ENCODE results near the gene HSD11B2. TPM values are rescaled to one million over a fixed set of nuclear protein-coding genes. Genes with fewer than 3 reads are reported as not detected.

HSD11B2 gene
- total RNA-seq, 2 donors from 2014 or later, result not detected

- Histone ChIP-seq H3K4me1 (ENCODE audit: control insufficient read depth in 1 of 2, low read depth in 2 of 2) (peaks cover 2 to 5% of the 10 kb centered on the region in 2 donors), H3K27me3 (replicated peaks; ENCODE audit: insufficient read depth) (no peaks in the 10 kb centered on the region), H3K27ac (no peak overlapping the region), H3K4me3 (no peak overlapping the region), H3K36me3 (no peaks in the 10 kb centered on the region), H3K9me3 (no peaks in the 10 kb centered on the region)
- TF ChIP-seq, protein P1, sequence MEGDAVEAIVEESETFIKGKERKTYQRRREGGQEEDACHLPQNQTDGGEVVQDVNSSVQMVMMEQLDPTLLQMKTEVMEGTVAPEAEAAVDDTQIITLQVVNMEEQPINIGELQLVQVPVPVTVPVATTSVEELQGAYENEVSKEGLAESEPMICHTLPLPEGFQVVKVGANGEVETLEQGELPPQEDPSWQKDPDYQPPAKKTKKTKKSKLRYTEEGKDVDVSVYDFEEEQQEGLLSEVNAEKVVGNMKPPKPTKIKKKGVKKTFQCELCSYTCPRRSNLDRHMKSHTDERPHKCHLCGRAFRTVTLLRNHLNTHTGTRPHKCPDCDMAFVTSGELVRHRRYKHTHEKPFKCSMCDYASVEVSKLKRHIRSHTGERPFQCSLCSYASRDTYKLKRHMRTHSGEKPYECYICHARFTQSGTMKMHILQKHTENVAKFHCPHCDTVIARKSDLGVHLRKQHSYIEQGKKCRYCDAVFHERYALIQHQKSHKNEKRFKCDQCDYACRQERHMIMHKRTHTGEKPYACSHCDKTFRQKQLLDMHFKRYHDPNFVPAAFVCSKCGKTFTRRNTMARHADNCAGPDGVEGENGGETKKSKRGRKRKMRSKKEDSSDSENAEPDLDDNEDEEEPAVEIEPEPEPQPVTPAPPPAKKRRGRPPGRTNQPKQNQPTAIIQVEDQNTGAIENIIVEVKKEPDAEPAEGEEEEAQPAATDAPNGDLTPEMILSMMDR (IDR thresholded peaks at IDR 0.05), result no peak
- DNase-seq (ENCODE audit: low spot score), result no peak
- no peak for ATAC-seq (ENCODE audit: insufficient number of reproducible peaks, low FRiP score, low read depth)
These were observed 42.7 kb upstream of the HSD11B2 start for GRCh38 chr16:67388191-67388590.

- H3K36me3 ChIP-seq, result no peaks in the 10 kb centered on the region
- no peaks in the 10 kb centered on the region for H3K9me3 ChIP-seq
- TF ChIP-seq, protein P1 (IDR thresholded peaks at IDR 0.05), result no peak
- H3K4me3 ChIP-seq, result no peak overlapping the region
- H3K4me1 ChIP-seq (ENCODE audit: control insufficient read depth in 1 of 2, low read depth in 2 of 2), result peaks cover 3 to 9% of the 10 kb centered on the region in 2 donors
- ATAC-seq (ENCODE audit: insufficient number of reproducible peaks, low FRiP score, low read depth), result no peak
- H3K27ac ChIP-seq, result no peak overlapping the region
- no peaks in the 10 kb centered on the region for H3K27me3 ChIP-seq (replicated peaks; ENCODE audit: insufficient read depth)
- DNase-seq (ENCODE audit: low spot score), result no peak
These were observed 42.3 kb upstream of the HSD11B2 start for GRCh38 chr16:67388591-67388990.

- H3K4me3 ChIP-seq, result no peak overlapping the region
These were observed 40.8 kb upstream of the HSD11B2 start for GRCh38 chr16:67389911-67390815.

DNA sequence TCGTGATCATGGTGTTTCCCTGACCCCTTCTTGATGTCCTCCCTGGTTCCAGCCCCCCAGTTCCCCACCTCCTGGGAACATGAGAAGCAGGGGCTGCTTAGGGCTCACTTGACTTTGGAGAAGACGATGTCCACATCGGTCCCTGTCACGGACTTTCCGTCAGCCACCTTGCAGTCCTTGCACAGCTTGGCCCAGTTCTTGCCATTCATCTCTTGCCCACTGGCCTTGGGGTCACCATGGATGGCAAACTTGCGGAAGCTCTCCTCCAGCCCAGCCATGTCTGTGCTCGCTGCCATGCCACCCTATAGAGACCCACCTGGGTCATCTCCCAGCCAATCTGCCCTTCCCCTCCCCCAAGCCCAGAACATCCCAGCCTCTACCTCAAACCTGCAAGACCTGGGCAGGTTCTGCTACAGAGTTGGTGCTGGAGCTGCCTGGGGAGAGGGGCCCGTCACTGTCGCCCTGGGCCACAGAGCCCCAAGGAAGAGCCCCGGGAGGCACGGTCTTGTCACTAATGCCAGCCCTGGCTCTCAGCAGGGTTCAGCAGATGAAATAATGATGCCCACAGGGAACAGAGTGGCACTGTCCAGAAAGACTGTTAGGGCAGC is 40.0 kb upstream of the HSD11B2 start:
- TF ChIP-seq, protein P1 (IDR thresholded peaks at IDR 0.05), result no peak
- H3K36me3 ChIP-seq, result no peaks in the 10 kb centered on the region
- no peak overlapping the region for H3K27ac ChIP-seq
- no peak for DNase-seq (ENCODE audit: low spot score)
- H3K4me3 ChIP-seq, result no peak overlapping the region
- H3K27me3 ChIP-seq (replicated peaks; ENCODE audit: insufficient read depth), result peaks cover 3% of the 10 kb centered on the region
- no peak for ATAC-seq (ENCODE audit: insufficient number of reproducible peaks, low FRiP score, low read depth)
- no peaks in the 10 kb centered on the region for H3K9me3 ChIP-seq
- H3K4me1 ChIP-seq (ENCODE audit: control insufficient read depth in 1 of 2, low read depth in 2 of 2), result peaks cover 6 to 18% of the 10 kb centered on the region in 2 donors

More at GRCh38 chr16:67389911-67390815, 40.8 kb upstream of the HSD11B2 start:
- Histone ChIP-seq H3K36me3 (no peaks in the 10 kb centered on the region), H3K4me1 (ENCODE audit: control insufficient read depth in 1 of 2, low read depth in 2 of 2) (peaks cover 6 to 18% of the 10 kb centered on the region in 2 donors), H3K9me3 (no peaks in the 10 kb centered on the region), H3K27me3 (replicated peaks; ENCODE audit: insufficient read depth) (peaks cover 3% of the 10 kb centered on the region), H3K27ac (no peak overlapping the region)
- no peak for DNase-seq (ENCODE audit: low spot score)
- TF ChIP-seq, protein P1 (IDR thresholded peaks at IDR 0.05), result no peak
- no peak for ATAC-seq (ENCODE audit: insufficient number of reproducible peaks, low FRiP score, low read depth)
